GM12878 (cell line): ENCODE results near the gene ACSM6. TPM values are rescaled to one million over a fixed set of nuclear protein-coding genes. Genes with fewer than 3 reads are reported as not detected.

Experiments
- ATAC-seq: fragments of 200-7000 bp; cut with Tn5 transposase; 3 replicates; pipeline ENCODE4 v1.9.1; 2020; ENCODE audit warnings: mild to moderate bottlenecking, moderate library complexity
- BruUV-seq: library from RNA; stranded (reverse); fragments of 400-500 nt; replicated peaks from 2 replicates; lab custom pipeline; 2021; lab: Mats Ljungman, UMichigan
- CTCF ChIA-PET: fragments of 300-600 bp; sonication (Branson Sonifier 250); formaldehyde crosslinking; extraction: SDS; loops from one replicate; lab custom pipeline; 2021; ENCODE audit warnings: inconsistent platforms; lab: Yijun Ruan, JAX
- POLR2A ChIA-PET: fragments of 350-600 bp; formaldehyde crosslinking; extraction: SDS; loops from one replicate; lab custom pipeline; 2021; ENCODE audit warnings: inconsistent platforms; lab: Charles Lee
- RAD21 ChIA-PET: fragments of 300-600 bp; sonication (Branson Sonifier 250); formaldehyde crosslinking; loops from one replicate; lab custom pipeline; 2023; ENCODE audit warnings: antibody characterized with exemption; ENCODE audit not compliant: unreplicated experiment; lab: Charles Lee
- SMC1A ChIA-PET: fragments of 300-600 bp; sonication (Branson Sonifier 250); formaldehyde crosslinking; loops from one replicate; lab custom pipeline; 2023; ENCODE audit not compliant: unreplicated experiment, uncharacterized antibody; lab: Charles Lee
- DNase-seq: peaks from one replicate; pipeline ENCODE4 v3.0.0-alpha.2; 2011; ENCODE audit warnings: low read depth, low spot score
- FAIRE-seq: peaks from 3 replicates; lab custom pipeline; 2011; peaks lifted over from hg19 to GRCh38; lab: Jason Lieb, UNC
- H2AFZ ChIP-seq: 2 replicates; pipeline ENCODE4 v1.6.0; 2011; ENCODE audit warnings: low read depth, low read length, control low read depth; ENCODE audit not compliant: control insufficient read depth
- H3K27ac ChIP-seq: 2 replicates; pipeline ENCODE4 v1.5.1; 2011; ENCODE audit warnings: control low read depth; ENCODE audit not compliant: control insufficient read depth, insufficient read depth
- H3K27me3 ChIP-seq, 2 experiments: replicated peaks in 1 of 2; 2 replicates each; pipeline versions ENCODE4 v1.6.0 to v1.6.1; 2011; ENCODE audit warnings: low read length in 1 of 2; ENCODE audit not compliant: control insufficient read depth in 2 of 2, insufficient read depth in 2 of 2
- H3K36me3 ChIP-seq, 2 experiments: 2 replicates each; pipeline ENCODE4 v1.5.1; 2011; ENCODE audit warnings: low read length in 1 of 2; ENCODE audit not compliant: control insufficient read depth in 2 of 2, insufficient read depth in 2 of 2
- H3K4me1 ChIP-seq: 2 replicates; pipeline ENCODE4 v1.6.1; 2011; ENCODE audit warnings: mild to moderate bottlenecking, low read length, moderate library complexity, mixed read lengths; ENCODE audit not compliant: control insufficient read depth, insufficient read depth
- H3K4me2 ChIP-seq: 2 replicates; pipeline ENCODE4 v1.6.0; 2011; ENCODE audit warnings: control low read depth; ENCODE audit not compliant: control insufficient read depth, insufficient read depth
- H3K4me3 ChIP-seq: fragments of 200-600 bp; sonication (generic); 2 replicates; pipeline ENCODE4 v1.5.1; 2016
- H3K79me2 ChIP-seq: 2 replicates; pipeline ENCODE4 v1.6.0; 2011; ENCODE audit warnings: low read length; ENCODE audit not compliant: control insufficient read depth, insufficient read depth
- H3K9ac ChIP-seq: 2 replicates; pipeline ENCODE4 v1.8.0; 2011; ENCODE audit warnings: low read length, control low read depth, mixed read lengths; ENCODE audit not compliant: control insufficient read depth, insufficient read depth
- H3K9me3 ChIP-seq: replicated peaks from 3 replicates; pipeline ENCODE4 v1.5.1; 2011; ENCODE audit warnings: mild to moderate bottlenecking, low read length; ENCODE audit not compliant: control insufficient read depth, insufficient read depth
- H4K20me1 ChIP-seq: 2 replicates; pipeline ENCODE4 v1.6.0; 2011; ENCODE audit not compliant: control insufficient read depth, insufficient read depth
- BHLHE40 ChIP-seq, 2 experiments: fragments of 450-650 bp in 1 of 2; IDR thresholded peaks; 2 replicates each; pipeline ENCODE4 v1.6.1; 2011 to 2017; ENCODE audit warnings: low read depth in 2 of 2, borderline replicate concordance in 1 of 2, improper control_type of control experiment in 1 of 2, low read length in 1 of 2, mild to moderate bottlenecking in 1 of 2
- CBX3 ChIP-seq: fragments of 200-600 bp; sonication (generic); IDR thresholded peaks from 2 replicates; pipeline ENCODE4 v1.6.1; 2016; ENCODE audit warnings: low read depth, borderline replicate concordance
- CREM ChIP-seq: IDR thresholded peaks from 2 replicates; pipeline ENCODE4 v1.6.1; 2014; ENCODE audit warnings: antibody characterized with exemption, low read depth
- DPF2 ChIP-seq: fragments of 450-650 bp; IDR thresholded peaks from 2 replicates; pipeline ENCODE4 v1.6.1; 2017; ENCODE audit warnings: mild to moderate bottlenecking
- GABPA ChIP-seq: IDR thresholded peaks from 2 replicates; pipeline ENCODE4 v1.6.1; 2014; ENCODE audit warnings: antibody characterized with exemption, low read depth, mild to moderate bottlenecking, inconsistent platforms
- KAT2A ChIP-seq: conservative IDR thresholded peaks from 2 replicates; pipeline ENCODE4 v1.6.1; 2011; ENCODE audit warnings: low read depth, low read length; ENCODE audit not compliant: control insufficient read depth
- RAD51 ChIP-seq: fragments of 450-650 bp; IDR thresholded peaks from 2 replicates; pipeline ENCODE4 v1.6.1; 2016; ENCODE audit warnings: moderate library complexity, mild to moderate bottlenecking, inconsistent platforms
- RCOR1 ChIP-seq: conservative IDR thresholded peaks from 2 replicates; pipeline ENCODE4 v1.6.1; 2012; ENCODE audit warnings: low read depth, low read length, improper control_type of control experiment
- SIX5 ChIP-seq: IDR thresholded peaks from 2 replicates; pipeline ENCODE4 v1.6.1; 2011; ENCODE audit warnings: mild to moderate bottlenecking, low read depth, low read length, moderate library complexity; ENCODE audit not compliant: severe bottlenecking
- SMC3 ChIP-seq: IDR thresholded peaks from 2 replicates; pipeline ENCODE4 v1.6.1; 2011; ENCODE audit warnings: low read length, improper control_type of control experiment, borderline replicate concordance
- STAT3 ChIP-seq: IDR thresholded peaks from 2 replicates; pipeline ENCODE4 v1.6.1; 2011; ENCODE audit warnings: low read depth, low read length, improper control_type of control experiment
- ZNF24 ChIP-seq: fragments of 450-650 bp; IDR thresholded peaks from 2 replicates; pipeline ENCODE4 v1.6.1; 2017; ENCODE audit warnings: antibody characterized with exemption, mild to moderate bottlenecking
- ZNF274 ChIP-seq: IDR thresholded peaks from one replicate; pipeline ENCODE4 v1.8.0; 2011; ENCODE audit not compliant: insufficient read length, insufficient read depth
- ZZZ3 ChIP-seq: IDR thresholded peaks from 2 replicates; pipeline ENCODE4 v1.6.1; 2011; ENCODE audit warnings: low read depth; ENCODE audit not compliant: control insufficient read depth, insufficient read length
- WGBS: methylation state at CpG from one replicate; pipeline ENCODE4 v1.1.6; 2016; ENCODE audit warnings: low lambda C conversion rate; ENCODE audit not compliant: insufficient replicate concordance, insufficient coverage; ENCODE audit errors: missing lambda C conversion rate; 5-methylcytosine and 5-hydroxymethylcytosine counted together
- in situ Hi-C: fragments of 300-500 bp; cut with MboI; formaldehyde crosslinking; loops from 9 replicates; pipeline ENCODE4 v1.14.3; 2018; ENCODE audit warnings: mixed read lengths
- intact Hi-C: fragments of 100-400 bp; cut with micrococcal nuclease; formaldehyde crosslinking; loops from one replicate; pipeline ENCODE4 v1.14.2; 2022; ENCODE audit not compliant: unreplicated experiment
- polyA plus RNA-seq, 11 experiments: library from polyadenylated mRNA; depleted of rRNA in 4 of 11; unstranded in 6 of 11; stranded (reverse) in 5 of 11; fragments of >200 nt; fragmentation: Nextera tagmentation in 4 of 11; fragmentation: Illumina TruSeq in 1 of 11; extraction: Ambion mirVana in 4 of 11; extraction: Trizol in 1 of 11; gene quantifications; 1 replicate in 1 of 11; 2 replicates in 10 of 11; pipeline versions ENCODE4 v1.2.1 to v1.2.3, GENCODE V29; 2011 to 2016; ENCODE audit warnings: inconsistent platforms in 2 of 11, missing spikeins in 2 of 11, low read depth in 1 of 11
- total RNA-seq, 4 experiments: library from RNA; depleted of rRNA in 3 of 4; stranded (reverse); fragments of >200 nt in 3 of 4; fragmentation: Illumina TruSeq in 1 of 4; extraction: Trizol in 1 of 4; gene quantifications; 2 replicates each; pipeline versions ENCODE4 v1.2.1 to v1.2.3, GENCODE V29; 2013 to 2021
- TF ChIP-seq, protein P1 (sequence below): IDR thresholded peaks from 2 replicates; pipeline ENCODE4 v1.6.1; 2012; ENCODE audit warnings: low read depth, low read length, improper control_type of control experiment
- TF ChIP-seq, protein P2 (sequence below): IDR thresholded peaks from 2 replicates; pipeline ENCODE4 v1.6.1; 2012; ENCODE audit warnings: low read length, inconsistent platforms
- TF ChIP-seq, protein P3 (sequence below): IDR thresholded peaks from 2 replicates; pipeline ENCODE4 v1.6.1; 2011; ENCODE audit warnings: borderline replicate concordance, low read depth, mild to moderate bottlenecking, moderate library complexity, low read length; ENCODE audit not compliant: insufficient read depth, poor library complexity, severe bottlenecking

ACSM6 gene
- total and polyA plus RNA-seq, 10 of the 15 experiments (the other 5 are each of a cell fraction or from before 2014, with no cell fraction given) = 0.06 to 0.21 (median 0.20) TPM; not detected in 7

DNA sequence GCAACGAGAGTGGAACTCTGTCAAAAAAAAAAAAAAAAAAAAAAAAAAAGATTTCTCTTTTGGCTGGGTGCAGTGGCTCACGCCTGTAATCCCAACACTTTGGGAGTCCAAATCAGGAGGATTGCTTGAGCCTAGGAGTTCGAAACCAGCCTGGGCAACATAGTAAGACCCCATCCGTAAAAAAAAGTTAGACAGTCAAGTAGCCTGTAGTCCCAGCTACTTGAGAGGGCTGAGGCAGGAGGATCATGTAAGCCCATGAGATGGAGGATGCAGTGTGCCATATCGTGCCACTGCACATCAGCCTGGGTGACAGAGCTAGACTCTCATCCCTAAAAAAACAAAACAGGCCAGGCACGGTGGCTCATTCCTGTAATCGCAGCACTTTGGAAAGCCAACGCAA lies 71.5 kb downstream of the ACSM6 start:
- no peaks in the 10 kb centered on the region for H3K27me3 ChIP-seq
- no TSS peak for BruUV-seq
- ChIA-PET POLR2A (no interaction called here), SMC1A (interaction anchor here (1.8 to 3.6 kb wide), 3 partner anchors 10 to 97 kb away, joined by 4 to 13 read pairs (median 12); no protein-coding TSS in a partner anchor), CTCF (interaction anchor here (1.3 to 2.2 kb wide), 5 partner anchors 11 to 97 kb away, joined by 5 to 18 read pairs (median 6); no protein-coding TSS in a partner anchor), RAD21 (interaction anchor here (0.7 to 1.3 kb wide), 3 partner anchors 55 to 97 kb away, joined by 3 to 4 read pairs (median 3); no protein-coding TSS in a partner anchor)
- no peaks in the 10 kb centered on the region; the same call in 1 of the 2 replicates for H4K20me1 ChIP-seq
- peaks cover 16% of the 10 kb centered on the region for H3K79me2 ChIP-seq
- no peak overlapping the region for H3K9ac ChIP-seq
- TF ChIP-seq GABPA (no peak), ZNF24 (no peak), CBX3 (no peak), RCOR1 (no peak), ZZZ3 (no peak), SIX5 (no peak), DPF2 (no peak), KAT2A (no peak), ZNF274 (no peak), SMC3 (no peak), BHLHE40 (IDR thresholded peaks at IDR 0.05; ENCODE audit: borderline replicate concordance in 1 of 2, low read depth in 2 of 2, low read length in 1 of 2) (no peak), RAD51 (no peak), STAT3 (no peak), CREM (no peak)
- TF ChIP-seq, protein P1, sequence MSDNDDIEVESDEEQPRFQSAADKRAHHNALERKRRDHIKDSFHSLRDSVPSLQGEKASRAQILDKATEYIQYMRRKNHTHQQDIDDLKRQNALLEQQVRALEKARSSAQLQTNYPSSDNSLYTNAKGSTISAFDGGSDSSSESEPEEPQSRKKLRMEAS = no peak
- TF ChIP-seq, protein P2, sequence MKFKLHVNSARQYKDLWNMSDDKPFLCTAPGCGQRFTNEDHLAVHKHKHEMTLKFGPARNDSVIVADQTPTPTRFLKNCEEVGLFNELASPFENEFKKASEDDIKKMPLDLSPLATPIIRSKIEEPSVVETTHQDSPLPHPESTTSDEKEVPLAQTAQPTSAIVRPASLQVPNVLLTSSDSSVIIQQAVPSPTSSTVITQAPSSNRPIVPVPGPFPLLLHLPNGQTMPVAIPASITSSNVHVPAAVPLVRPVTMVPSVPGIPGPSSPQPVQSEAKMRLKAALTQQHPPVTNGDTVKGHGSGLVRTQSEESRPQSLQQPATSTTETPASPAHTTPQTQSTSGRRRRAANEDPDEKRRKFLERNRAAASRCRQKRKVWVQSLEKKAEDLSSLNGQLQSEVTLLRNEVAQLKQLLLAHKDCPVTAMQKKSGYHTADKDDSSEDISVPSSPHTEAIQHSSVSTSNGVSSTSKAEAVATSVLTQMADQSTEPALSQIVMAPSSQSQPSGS = no peak
- TF ChIP-seq, protein P3, sequence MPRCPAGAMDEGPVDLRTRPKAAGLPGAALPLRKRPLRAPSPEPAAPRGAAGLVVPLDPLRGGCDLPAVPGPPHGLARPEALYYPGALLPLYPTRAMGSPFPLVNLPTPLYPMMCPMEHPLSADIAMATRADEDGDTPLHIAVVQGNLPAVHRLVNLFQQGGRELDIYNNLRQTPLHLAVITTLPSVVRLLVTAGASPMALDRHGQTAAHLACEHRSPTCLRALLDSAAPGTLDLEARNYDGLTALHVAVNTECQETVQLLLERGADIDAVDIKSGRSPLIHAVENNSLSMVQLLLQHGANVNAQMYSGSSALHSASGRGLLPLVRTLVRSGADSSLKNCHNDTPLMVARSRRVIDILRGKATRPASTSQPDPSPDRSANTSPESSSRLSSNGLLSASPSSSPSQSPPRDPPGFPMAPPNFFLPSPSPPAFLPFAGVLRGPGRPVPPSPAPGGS = no peak
- intact Hi-C loops (no loop called here), in situ Hi-C loops (no loop called here)
- no peak overlapping the region for H2AFZ ChIP-seq
- ATAC-seq (no peak), FAIRE-seq (no peak), DNase-seq (no peak)
- no peak overlapping the region for H3K4me2 ChIP-seq
- no peak overlapping the region for H3K4me3 ChIP-seq
- peaks cover 4% of the 10 kb centered on the region; the same call in 1 of the 2 replicates for H3K4me1 ChIP-seq
- no peaks in the 10 kb centered on the region for H3K9me3 ChIP-seq
- H3K36me3 ChIP-seq = peaks cover 38 to 53% of the 10 kb centered on the region in 2 experiments
- 97% methylated on average over 7 of the region's 8 CpGs for WGBS
- no peak overlapping the region for H3K27ac ChIP-seq
